ENCODE data around the gene LUM. TPM values are rescaled to one million over a fixed set of nuclear protein-coding genes. Genes with fewer than 3 reads are reported as not detected.
A peak's percentile ranks its signal among the peaks of the same experiment; 100 is the strongest.

Gene LUM
- total RNA-seq, 1 donor from 2014 or later = not detected

DNA sequence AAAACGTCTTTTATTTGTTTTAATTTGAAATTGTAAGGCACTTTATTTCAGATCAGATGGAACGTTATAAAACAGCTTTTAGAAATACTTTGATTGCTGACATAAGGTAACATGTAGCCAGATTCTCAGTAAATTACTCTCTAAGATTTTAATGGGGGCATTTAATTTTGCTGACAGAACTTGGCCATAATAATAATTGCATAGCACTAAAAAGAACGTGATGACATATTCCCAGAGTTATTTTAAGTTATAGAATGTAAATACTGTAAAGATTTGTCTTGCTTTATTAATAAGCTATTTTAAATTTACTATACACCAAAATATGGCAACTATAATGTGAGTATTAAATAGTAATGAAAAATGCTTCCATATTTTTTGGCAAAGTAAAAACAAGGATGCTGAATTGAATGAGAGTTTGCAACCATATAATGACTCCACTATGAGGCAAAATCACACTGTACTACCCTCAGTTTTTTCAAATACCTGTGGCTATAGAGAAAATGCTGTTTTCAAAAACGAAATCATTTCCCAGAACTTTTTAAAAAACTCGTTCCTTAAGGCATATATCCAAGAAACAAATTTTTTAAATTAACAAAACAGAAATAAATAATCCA, 876 bp downstream of the LUM start:
- Mint-ChIP-seq H3K4me1 (ENCODE audit: low read depth) (no peaks in the 10 kb centered on the region), H3K4me3 (ENCODE audit: low read depth) (no peak overlapping the region), H3K27ac (no peak overlapping the region), H3K27me3 (no peaks in the 10 kb centered on the region), H3K9me3 (ENCODE audit: low read depth) (no peaks in the 10 kb centered on the region), H3K36me3 (ENCODE audit: insufficient read depth) (no peaks in the 10 kb centered on the region)
- no peak for DNase-seq (ENCODE audit: low spot score, unreplicated experiment)
- TF ChIP-seq, protein P1, sequence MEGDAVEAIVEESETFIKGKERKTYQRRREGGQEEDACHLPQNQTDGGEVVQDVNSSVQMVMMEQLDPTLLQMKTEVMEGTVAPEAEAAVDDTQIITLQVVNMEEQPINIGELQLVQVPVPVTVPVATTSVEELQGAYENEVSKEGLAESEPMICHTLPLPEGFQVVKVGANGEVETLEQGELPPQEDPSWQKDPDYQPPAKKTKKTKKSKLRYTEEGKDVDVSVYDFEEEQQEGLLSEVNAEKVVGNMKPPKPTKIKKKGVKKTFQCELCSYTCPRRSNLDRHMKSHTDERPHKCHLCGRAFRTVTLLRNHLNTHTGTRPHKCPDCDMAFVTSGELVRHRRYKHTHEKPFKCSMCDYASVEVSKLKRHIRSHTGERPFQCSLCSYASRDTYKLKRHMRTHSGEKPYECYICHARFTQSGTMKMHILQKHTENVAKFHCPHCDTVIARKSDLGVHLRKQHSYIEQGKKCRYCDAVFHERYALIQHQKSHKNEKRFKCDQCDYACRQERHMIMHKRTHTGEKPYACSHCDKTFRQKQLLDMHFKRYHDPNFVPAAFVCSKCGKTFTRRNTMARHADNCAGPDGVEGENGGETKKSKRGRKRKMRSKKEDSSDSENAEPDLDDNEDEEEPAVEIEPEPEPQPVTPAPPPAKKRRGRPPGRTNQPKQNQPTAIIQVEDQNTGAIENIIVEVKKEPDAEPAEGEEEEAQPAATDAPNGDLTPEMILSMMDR (IDR thresholded peaks at IDR 0.05; ENCODE audit: unreplicated experiment) = no peak

DNA sequence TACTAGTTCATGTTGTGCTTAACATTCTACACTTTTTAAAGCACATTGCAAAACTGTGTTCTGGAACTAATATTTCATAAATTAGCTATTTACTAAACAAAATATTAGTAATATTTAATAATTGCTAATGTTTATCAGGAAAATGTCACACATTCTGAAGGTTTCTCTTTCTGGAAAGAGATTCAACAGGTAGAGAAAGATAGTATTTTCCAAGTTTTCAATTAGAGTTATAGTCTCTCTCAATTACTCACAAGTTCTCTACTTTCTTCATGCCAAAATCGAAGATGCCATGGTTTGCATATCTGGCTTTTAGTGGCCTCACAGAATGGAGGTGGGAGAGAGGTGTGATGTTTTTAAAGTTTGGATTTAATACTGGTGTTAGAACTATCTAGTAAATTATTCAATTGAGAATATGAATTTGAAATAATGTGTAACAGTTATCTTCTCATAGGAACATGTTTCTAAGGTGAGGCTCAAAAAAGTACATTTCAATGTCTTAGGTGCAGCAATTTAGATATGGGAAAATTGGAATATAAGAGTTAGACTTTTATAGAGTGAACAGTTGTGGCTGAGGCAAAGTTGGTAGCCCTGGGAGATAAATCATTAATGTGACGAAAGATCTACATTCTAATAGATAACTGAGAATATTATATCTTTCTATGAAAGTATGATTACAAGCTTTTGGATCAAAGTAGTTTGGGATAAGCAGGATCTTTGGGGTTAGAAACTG, 1.5 kb downstream of the LUM start:
- no peak overlapping the region for H3K27ac Mint-ChIP-seq
- no peak for DNase-seq (ENCODE audit: low spot score, unreplicated experiment)
- no peak overlapping the region for H3K4me3 Mint-ChIP-seq (ENCODE audit: low read depth)

DNA sequence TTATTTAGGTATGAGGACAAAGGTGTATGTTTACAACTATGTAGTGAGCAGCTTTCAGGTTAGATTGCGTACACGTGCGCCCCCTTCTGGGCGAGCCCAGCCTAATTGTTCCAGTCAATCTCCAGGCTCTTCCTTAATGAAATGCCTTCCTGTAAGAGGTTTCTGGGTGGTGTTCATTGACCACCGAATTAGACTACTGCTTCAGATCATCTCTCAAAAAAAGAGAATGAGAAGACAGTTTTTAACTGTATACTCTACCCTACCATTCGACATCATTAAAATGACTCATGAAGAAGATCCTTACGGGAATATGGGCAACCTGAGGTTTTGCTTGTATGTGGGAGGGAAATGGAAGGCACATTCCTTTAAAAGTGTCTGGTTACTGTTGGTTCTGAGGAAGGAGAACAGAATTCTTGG, 2.1 kb downstream of the LUM start:
- TF ChIP-seq, protein P1 (IDR thresholded peaks at IDR 0.05; ENCODE audit: unreplicated experiment) = peak; percentile 90
- no peak overlapping the region for H3K27ac Mint-ChIP-seq
- peak; percentile 48 for DNase-seq (ENCODE audit: low spot score, unreplicated experiment)
- no peaks in the 10 kb centered on the region for H3K9me3 Mint-ChIP-seq (ENCODE audit: low read depth)
- no peaks in the 10 kb centered on the region for H3K4me1 Mint-ChIP-seq (ENCODE audit: low read depth)
- no peak overlapping the region for H3K4me3 Mint-ChIP-seq (ENCODE audit: low read depth)
- no peaks in the 10 kb centered on the region for H3K36me3 Mint-ChIP-seq (ENCODE audit: insufficient read depth)
- no peaks in the 10 kb centered on the region for H3K27me3 Mint-ChIP-seq

More for the DNA sequence above, 1.5 kb downstream of the LUM start:
- no peaks in the 10 kb centered on the region for H3K9me3 Mint-ChIP-seq (ENCODE audit: low read depth)
- H3K27me3 Mint-ChIP-seq = no peaks in the 10 kb centered on the region
- H3K36me3 Mint-ChIP-seq (ENCODE audit: insufficient read depth) = no peaks in the 10 kb centered on the region
- TF ChIP-seq, protein P1 (IDR thresholded peaks at IDR 0.05; ENCODE audit: unreplicated experiment) = no peak
- no peaks in the 10 kb centered on the region for H3K4me1 Mint-ChIP-seq (ENCODE audit: low read depth)

DNA sequence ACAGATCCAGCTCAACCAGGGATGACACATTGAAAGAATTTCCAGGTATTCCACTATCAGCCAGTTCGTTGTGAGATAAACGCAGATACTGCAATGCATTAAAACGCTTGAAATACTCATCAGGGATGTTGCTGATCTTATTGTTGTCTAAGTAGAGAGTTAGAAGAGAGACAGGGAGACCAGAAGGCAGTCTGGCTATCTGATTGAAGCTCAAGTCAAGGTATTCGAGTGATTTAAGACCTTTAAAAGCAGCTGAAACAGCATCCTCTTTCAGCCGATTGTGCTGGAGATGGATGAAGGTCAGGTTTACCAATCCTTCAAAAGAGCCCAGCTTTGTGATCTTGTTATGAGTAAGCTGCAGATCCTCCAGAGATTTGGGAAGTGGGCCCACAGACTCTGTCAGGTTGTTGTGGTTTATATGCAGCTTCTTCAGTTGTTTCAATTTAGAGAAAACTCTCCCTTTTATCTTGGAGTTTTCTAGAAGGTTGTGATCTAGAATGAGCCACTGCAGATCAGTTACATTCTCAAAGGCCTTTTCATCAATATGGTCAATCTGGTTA, 3.0 kb downstream of the LUM start:
- no peaks in the 10 kb centered on the region for H3K9me3 Mint-ChIP-seq (ENCODE audit: low read depth)
- H3K36me3 Mint-ChIP-seq (ENCODE audit: insufficient read depth) = no peaks in the 10 kb centered on the region
- H3K4me1 Mint-ChIP-seq (ENCODE audit: low read depth) = no peaks in the 10 kb centered on the region
- TF ChIP-seq, protein P1 (IDR thresholded peaks at IDR 0.05; ENCODE audit: unreplicated experiment) = no peak
- no peaks in the 10 kb centered on the region for H3K27me3 Mint-ChIP-seq
- no peak overlapping the region for H3K27ac Mint-ChIP-seq
- H3K4me3 Mint-ChIP-seq (ENCODE audit: low read depth) = no peak overlapping the region
- no peak for DNase-seq (ENCODE audit: low spot score, unreplicated experiment)

DNA sequence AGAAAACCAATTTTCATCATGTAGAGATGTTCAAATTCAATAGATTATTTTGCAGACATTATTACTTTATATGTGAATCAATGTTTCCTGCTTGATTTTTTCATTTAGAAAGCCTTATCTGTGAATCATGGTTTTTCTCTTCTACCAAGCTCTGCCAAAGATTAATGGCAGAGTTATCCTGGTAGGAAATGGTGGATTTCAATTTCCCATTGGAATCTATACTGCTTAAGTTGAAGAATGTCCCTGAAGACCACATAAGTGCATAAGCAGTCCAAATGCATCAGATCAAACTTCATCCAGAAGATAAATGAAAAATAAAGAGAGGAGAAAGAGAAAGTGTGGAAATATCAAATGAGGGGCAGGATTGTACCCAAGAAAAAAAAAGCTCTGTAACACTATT, 5.0 kb downstream of the LUM start:
- TF ChIP-seq, protein P1 (IDR thresholded peaks at IDR 0.05; ENCODE audit: unreplicated experiment) = no peak
- Mint-ChIP-seq H3K9me3 (ENCODE audit: low read depth) (no peaks in the 10 kb centered on the region), H3K27me3 (no peaks in the 10 kb centered on the region), H3K4me1 (ENCODE audit: low read depth) (no peaks in the 10 kb centered on the region), H3K36me3 (ENCODE audit: insufficient read depth) (no peaks in the 10 kb centered on the region), H3K27ac (no peak overlapping the region), H3K4me3 (ENCODE audit: low read depth) (no peak overlapping the region)
- no peak for DNase-seq (ENCODE audit: low spot score, unreplicated experiment)

Data from progenitor cell of endocrine pancreas (in vitro differentiated cells).